Loucy (cell line): ENCODE measurements around the gene HBP1.

Experiments
- H2AFZ ChIP-seq: fragments of 200-600 bp; sonication (generic); 2 replicates; pipeline ENCODE4 v1.6.0; 2016; ENCODE audit warnings: antibody characterized with exemption, mild to moderate bottlenecking, low read length, moderate library complexity
- H3F3A ChIP-seq: fragments of 200-600 bp; 2 replicates; pipeline ENCODE4 v1.6.0; 2016; ENCODE audit warnings: antibody characterized with exemption, low read depth, mild to moderate bottlenecking
- H3K27me3 ChIP-seq: fragments of 200-600 bp; sonication (generic); 2 replicates; pipeline ENCODE4 v1.6.1; 2014; ENCODE audit warnings: low read length, mild to moderate bottlenecking; ENCODE audit not compliant: insufficient read depth, poor library complexity, severe bottlenecking
- H3K36me3 ChIP-seq: fragments of 200-600 bp; sonication (generic); 2 replicates; pipeline ENCODE4 v1.6.1; 2016; ENCODE audit warnings: low read length; ENCODE audit not compliant: insufficient read depth
- H3K4me1 ChIP-seq: fragments of 200-600 bp; sonication (generic); 2 replicates; pipeline ENCODE4 v1.5.1; 2014; ENCODE audit warnings: low read length, mild to moderate bottlenecking; ENCODE audit not compliant: insufficient read depth, poor library complexity, severe bottlenecking
- H3K4me2 ChIP-seq: fragments of 200-600 bp; sonication (generic); 2 replicates; pipeline ENCODE4 v1.6.0; 2014; ENCODE audit warnings: antibody characterized with exemption, low read length, low read depth, mild to moderate bottlenecking; ENCODE audit not compliant: poor library complexity, severe bottlenecking
- H3K4me3 ChIP-seq: fragments of 200-600 bp; sonication (generic); 2 replicates; pipeline ENCODE4 v1.5.1; 2014; ENCODE audit warnings: low read length, mild to moderate bottlenecking, mixed read lengths; ENCODE audit not compliant: poor library complexity, severe bottlenecking
- H3K79me2 ChIP-seq: fragments of 200-600 bp; sonication (generic); 2 replicates; pipeline ENCODE4 v1.6.1; 2014; ENCODE audit warnings: low read length; ENCODE audit not compliant: insufficient read depth
- H3K9ac ChIP-seq: fragments of 200-600 bp; sonication (generic); 2 replicates; pipeline ENCODE4 v1.6.0; 2014; ENCODE audit warnings: mild to moderate bottlenecking, low read depth, low read length, moderate library complexity; ENCODE audit not compliant: poor library complexity, severe bottlenecking
- H3K9me2 ChIP-seq: fragments of 200-600 bp; sonication (generic); replicated peaks from 2 replicates; pipeline ENCODE4 v1.6.1; 2016; ENCODE audit warnings: low read depth, low read length, mixed read lengths
- H3K9me3 ChIP-seq: fragments of 200-600 bp; sonication (generic); 2 replicates; pipeline ENCODE4 v1.6.1; 2014; ENCODE audit warnings: mild to moderate bottlenecking, antibody characterized with exemption, low read length, low read depth; ENCODE audit not compliant: insufficient read depth
- H4K20me1 ChIP-seq: fragments of 200-600 bp; sonication (generic); 2 replicates; pipeline ENCODE4 v1.6.0; 2014; ENCODE audit warnings: antibody characterized with exemption, low read length, mild to moderate bottlenecking; ENCODE audit not compliant: insufficient read depth, poor library complexity, severe bottlenecking
- EZH2phosphoT487 ChIP-seq: fragments of 200-600 bp; IDR thresholded peaks from 2 replicates; pipeline ENCODE4 v1.6.1; 2018; ENCODE audit warnings: antibody characterized with exemption, mild to moderate bottlenecking, moderate library complexity, borderline replicate concordance
- TF ChIP-seq, protein P1 (sequence below): fragments of 200-600 bp; sonication (generic); conservative IDR thresholded peaks from 2 replicates; pipeline ENCODE4 v1.5.1; 2014; ENCODE audit warnings: mild to moderate bottlenecking, antibody characterized with exemption, low read length

The HBP1 gene

DNA sequence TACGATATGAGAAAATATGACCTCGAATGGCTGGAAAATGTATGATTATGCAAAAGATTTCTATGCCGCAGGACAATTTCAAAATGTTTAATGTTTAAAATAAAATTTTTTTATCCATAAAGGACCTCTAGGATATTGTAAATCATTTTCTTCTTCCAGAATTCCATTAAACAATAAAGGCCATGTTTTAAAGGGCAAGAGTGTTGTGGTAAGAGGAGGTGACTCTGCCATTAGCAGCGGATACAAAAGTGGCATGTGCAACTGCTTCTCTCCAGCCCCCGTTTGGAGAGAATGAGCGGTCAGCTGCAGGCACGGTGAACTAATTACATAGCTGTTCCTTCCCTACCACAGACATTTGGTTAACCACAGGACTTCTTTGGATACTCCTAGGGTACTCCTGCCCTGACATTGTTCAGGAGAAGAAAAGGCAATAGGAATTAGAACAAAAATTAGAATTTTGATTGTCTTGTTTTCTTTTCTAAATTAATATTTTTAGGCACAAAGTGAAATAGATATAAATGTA, 63.8 kb downstream of the HBP1 start:
- Histone ChIP-seq H3K36me3 (no peaks in the 10 kb centered on the region; the same call in 1 of the 2 replicates), H3F3A (no peaks in the 10 kb centered on the region), H3K4me2 (no peak overlapping the region), H3K9me3 (no peaks in the 10 kb centered on the region), H3K79me2 (no peaks in the 10 kb centered on the region), H3K9ac (no peak overlapping the region), H3K9me2 (no peaks in the 10 kb centered on the region), H2AFZ (no peak overlapping the region), H3K4me1 (no peaks in the 10 kb centered on the region), H3K27me3 (no peaks in the 10 kb centered on the region), H3K4me3 (no peak overlapping the region), H4K20me1 (no peaks in the 10 kb centered on the region)
- no peak for TF ChIP-seq EZH2phosphoT487
- TF ChIP-seq, protein P1, sequence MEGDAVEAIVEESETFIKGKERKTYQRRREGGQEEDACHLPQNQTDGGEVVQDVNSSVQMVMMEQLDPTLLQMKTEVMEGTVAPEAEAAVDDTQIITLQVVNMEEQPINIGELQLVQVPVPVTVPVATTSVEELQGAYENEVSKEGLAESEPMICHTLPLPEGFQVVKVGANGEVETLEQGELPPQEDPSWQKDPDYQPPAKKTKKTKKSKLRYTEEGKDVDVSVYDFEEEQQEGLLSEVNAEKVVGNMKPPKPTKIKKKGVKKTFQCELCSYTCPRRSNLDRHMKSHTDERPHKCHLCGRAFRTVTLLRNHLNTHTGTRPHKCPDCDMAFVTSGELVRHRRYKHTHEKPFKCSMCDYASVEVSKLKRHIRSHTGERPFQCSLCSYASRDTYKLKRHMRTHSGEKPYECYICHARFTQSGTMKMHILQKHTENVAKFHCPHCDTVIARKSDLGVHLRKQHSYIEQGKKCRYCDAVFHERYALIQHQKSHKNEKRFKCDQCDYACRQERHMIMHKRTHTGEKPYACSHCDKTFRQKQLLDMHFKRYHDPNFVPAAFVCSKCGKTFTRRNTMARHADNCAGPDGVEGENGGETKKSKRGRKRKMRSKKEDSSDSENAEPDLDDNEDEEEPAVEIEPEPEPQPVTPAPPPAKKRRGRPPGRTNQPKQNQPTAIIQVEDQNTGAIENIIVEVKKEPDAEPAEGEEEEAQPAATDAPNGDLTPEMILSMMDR, result no peak

DNA sequence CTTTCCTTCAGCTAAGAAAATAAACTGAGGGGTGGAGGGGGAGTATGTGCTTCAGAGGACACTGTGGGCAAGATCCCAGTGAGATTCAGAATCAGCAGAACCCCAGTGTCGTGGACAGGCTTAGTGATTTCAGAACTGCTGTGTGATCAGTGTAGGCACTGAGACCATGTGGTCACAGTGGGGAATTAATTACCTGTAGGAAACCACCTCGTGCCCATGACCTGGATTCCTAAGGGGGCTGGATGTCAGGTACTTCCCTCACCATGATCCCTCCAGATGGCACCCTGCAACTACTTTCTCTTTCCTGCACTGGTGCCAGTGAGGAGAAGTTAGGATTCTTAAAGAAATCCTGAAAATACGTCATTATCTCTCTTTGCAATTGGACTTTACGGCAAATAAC, 64.4 kb downstream of the HBP1 start:
- TF ChIP-seq EZH2phosphoT487, result no peak
- TF ChIP-seq, protein P1, result no peak
- H3K4me2 ChIP-seq, result no peak overlapping the region

DNA sequence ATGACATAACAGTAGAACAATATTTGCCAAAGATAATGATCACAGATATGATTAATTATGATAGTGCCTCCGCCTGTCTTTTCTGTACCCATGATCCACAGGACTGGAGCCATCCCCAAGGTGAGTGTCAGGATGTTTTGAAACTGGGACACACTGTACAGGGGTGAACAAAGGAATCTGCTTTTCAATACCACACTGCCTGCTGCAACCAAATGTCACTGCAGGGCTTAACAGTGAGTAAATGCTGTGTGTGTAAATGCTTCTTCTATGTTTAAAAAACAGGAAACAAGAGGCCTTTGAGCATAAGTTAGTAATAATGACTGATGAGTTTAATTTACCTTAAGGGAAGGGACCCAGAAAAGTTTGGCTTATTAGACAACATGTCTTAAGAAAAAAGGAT, 65.2 kb downstream of the HBP1 start:
- no peaks in the 10 kb centered on the region for H3K27me3 ChIP-seq
- TF ChIP-seq EZH2phosphoT487, result no peak
- TF ChIP-seq, protein P1, result no peak
- no peak overlapping the region for H2AFZ ChIP-seq
- H3K9me2 ChIP-seq, result no peaks in the 10 kb centered on the region
- H3K9me3 ChIP-seq, result no peaks in the 10 kb centered on the region
- no peaks in the 10 kb centered on the region for H3K79me2 ChIP-seq
- H3K4me3 ChIP-seq, result no peak overlapping the region
- H3K4me2 ChIP-seq, result no peak overlapping the region
- no peaks in the 10 kb centered on the region for H3K4me1 ChIP-seq
- no peaks in the 10 kb centered on the region; the same call in 1 of the 2 replicates for H3K36me3 ChIP-seq
- no peak overlapping the region for H3K9ac ChIP-seq
- no peaks in the 10 kb centered on the region for H4K20me1 ChIP-seq
- H3F3A ChIP-seq, result no peaks in the 10 kb centered on the region

More for the DNA sequence above, 64.4 kb downstream of the HBP1 start:
- H4K20me1 ChIP-seq, result no peaks in the 10 kb centered on the region
- no peaks in the 10 kb centered on the region; the same call in 1 of the 2 replicates for H3K36me3 ChIP-seq
- H3K9ac ChIP-seq, result no peak overlapping the region
- no peaks in the 10 kb centered on the region for H3K27me3 ChIP-seq
- no peak overlapping the region for H2AFZ ChIP-seq
- no peaks in the 10 kb centered on the region for H3K4me1 ChIP-seq
- H3K4me3 ChIP-seq, result no peak overlapping the region
- no peaks in the 10 kb centered on the region for H3F3A ChIP-seq
- H3K9me2 ChIP-seq, result no peaks in the 10 kb centered on the region
- no peaks in the 10 kb centered on the region for H3K9me3 ChIP-seq
- H3K79me2 ChIP-seq, result no peaks in the 10 kb centered on the region
